H1 (cell line): ENCODE measurements around the gene FGF14. TPM values are rescaled to one million over a fixed set of nuclear protein-coding genes. Genes with fewer than 3 reads are reported as not detected.

Experiments
- CTCF ChIA-PET: fragments of 300-600 bp; sonication (Branson Sonifier 250); formaldehyde crosslinking; loops from one replicate; lab custom pipeline; 2021; ENCODE audit not compliant: partially characterized antibody; lab: Charles Lee
- POLR2A ChIA-PET: fragments of 300-600 bp; sonication (Branson Sonifier 250); formaldehyde crosslinking; loops from one replicate; lab custom pipeline; 2021; ENCODE audit warnings: inconsistent platforms; ENCODE audit not compliant: partially characterized antibody; lab: Charles Lee
- DNase-seq, 2 experiments: peaks; one replicate each; pipeline versions ENCODE4 v3.0.0 to v3.0.0-alpha.2; 2010 to 2022; ENCODE audit warnings: low spot score in 2 of 2, low read depth in 1 of 2, mixed read lengths in 1 of 2
- FAIRE-seq: peaks from 2 replicates; lab custom pipeline; 2011; peaks lifted over from hg19 to GRCh38; lab: Jason Lieb, UNC
- H2AFZ ChIP-seq: 2 replicates; pipeline ENCODE4 v1.8.1; 2012; ENCODE audit warnings: low read length, inconsistent platforms
- H2AK5ac ChIP-seq: 2 replicates; pipeline ENCODE4 v1.6.1; 2013; ENCODE audit warnings: low read depth, low read length
- H2BK120ac ChIP-seq: replicated peaks from 2 replicates; pipeline ENCODE3; 2013; ENCODE audit warnings: low read depth, low read length, inconsistent platforms
- H2BK12ac ChIP-seq: 2 replicates; pipeline ENCODE4 v1.6.1; 2013; ENCODE audit warnings: low read depth, low read length
- H2BK15ac ChIP-seq: 2 replicates; pipeline ENCODE4 v1.6.1; 2013; ENCODE audit warnings: low read length
- H2BK20ac ChIP-seq: 2 replicates; pipeline ENCODE4 v1.6.1; 2013; ENCODE audit warnings: low read length
- H2BK5ac ChIP-seq: 2 replicates; pipeline ENCODE4 v1.6.1; 2013; ENCODE audit warnings: low read depth, low read length
- H3K14ac ChIP-seq: 2 replicates; pipeline ENCODE4 v1.6.1; 2013; ENCODE audit warnings: inconsistent platforms; ENCODE audit not compliant: insufficient read length
- H3K18ac ChIP-seq: 2 replicates; pipeline ENCODE4 v1.6.1; 2013; ENCODE audit warnings: low read length; ENCODE audit errors: extremely low read depth
- H3K23ac ChIP-seq: 2 replicates; pipeline ENCODE4 v1.6.1; 2013; ENCODE audit warnings: inconsistent platforms; ENCODE audit not compliant: insufficient read length
- H3K23me2 ChIP-seq: 2 replicates; pipeline ENCODE4 v1.6.1; 2013; ENCODE audit warnings: low read depth, low read length
- H3K27ac ChIP-seq: 2 replicates; pipeline ENCODE4 v1.6.1; 2011; ENCODE audit warnings: low read depth, low read length, inconsistent platforms
- H3K27me3 ChIP-seq, 4 experiments: replicated peaks in 1 of 4; 1 replicate in 1 of 4; 2 replicates in 3 of 4; pipeline versions ENCODE4 v1.6.1 to v1.8.1; 2011 to 2013; ENCODE audit warnings: low read length in 3 of 4, mild to moderate bottlenecking in 3 of 4, inconsistent platforms in 2 of 4, mixed read lengths in 2 of 4, moderate library complexity in 1 of 4; ENCODE audit not compliant: control insufficient read depth in 3 of 4, insufficient read depth in 3 of 4; ENCODE audit errors: extremely low read depth in 1 of 4
- H3K36me3 ChIP-seq, 4 experiments: 2 replicates each; pipeline versions ENCODE4 v1.6.1 to v1.8.1; 2011 to 2013; ENCODE audit warnings: mild to moderate bottlenecking in 4 of 4, low read length in 3 of 4, moderate library complexity in 2 of 4, control low read depth in 1 of 4, inconsistent platforms in 1 of 4; ENCODE audit not compliant: insufficient read depth in 4 of 4, control insufficient read depth in 2 of 4
- H3K4ac ChIP-seq: replicated peaks from 2 replicates; pipeline ENCODE3; 2013; ENCODE audit warnings: low read length, low read depth, mixed read lengths, inconsistent platforms; ENCODE audit not compliant: insufficient read length
- H3K4me1 ChIP-seq, 4 experiments: replicated peaks in 1 of 4; 1 replicate in 1 of 4; 2 replicates in 3 of 4; pipeline versions ENCODE4 v1.6.1 to v1.8.1; 2011 to 2013; ENCODE audit warnings: low read length in 3 of 4, inconsistent platforms in 2 of 4, mixed read lengths in 1 of 4; ENCODE audit not compliant: insufficient read depth in 4 of 4, control insufficient read depth in 3 of 4
- H3K4me2 ChIP-seq, 2 experiments: 2 replicates each; pipeline versions ENCODE4 v1.6.1 to v1.8.1; 2011 to 2013; ENCODE audit warnings: low read depth in 2 of 2, low read length in 2 of 2, control low read depth in 1 of 2, inconsistent platforms in 1 of 2, mild to moderate bottlenecking in 1 of 2; ENCODE audit not compliant: insufficient read depth in 1 of 2
- H3K4me3 ChIP-seq, 4 experiments: fragments of 200-600, 300-600 bp in 1 of 4; sonication (generic), shearing (Covaris generic), sonication (Bioruptor Twin) in 1 of 4; 2 replicates each; pipeline versions ENCODE4 v1.5.1 to v1.8.1; 2011 to 2016; ENCODE audit warnings: low read length in 4 of 4, low read depth in 3 of 4, control low read depth in 2 of 4, inconsistent platforms in 2 of 4, mild to moderate bottlenecking in 2 of 4, mixed read lengths in 1 of 4, moderate library complexity in 1 of 4; ENCODE audit not compliant: insufficient read depth in 2 of 4; ENCODE audit errors: extremely low read depth in 1 of 4
- H3K56ac ChIP-seq: replicated peaks from 2 replicates; pipeline ENCODE3; 2013; ENCODE audit warnings: low read depth, mild to moderate bottlenecking, mixed read lengths, low read length, inconsistent platforms; ENCODE audit not compliant: insufficient read length
- H3K79me1 ChIP-seq: 2 replicates; pipeline ENCODE4 v1.6.1; 2013; ENCODE audit warnings: low read depth, low read length, control low read depth
- H3K79me2 ChIP-seq, 2 experiments: 2 replicates each; pipeline versions ENCODE4 v1.6.1 to v1.8.1; 2012 to 2013; ENCODE audit warnings: low read length in 2 of 2, mild to moderate bottlenecking in 2 of 2, inconsistent platforms in 1 of 2; ENCODE audit not compliant: insufficient read depth in 2 of 2, control insufficient read depth in 1 of 2
- H3K9ac ChIP-seq, 4 experiments: replicated peaks in 1 of 4; 1 replicate in 1 of 4; 2 replicates in 3 of 4; pipeline versions ENCODE4 v1.6.1 to v1.8.1; 2011 to 2013; ENCODE audit warnings: low read depth in 3 of 4, low read length in 3 of 4, control low read depth in 2 of 4, mild to moderate bottlenecking in 2 of 4, moderate library complexity in 2 of 4, inconsistent platforms in 1 of 4; ENCODE audit errors: extremely low read depth in 1 of 4
- H3K9me3 ChIP-seq, 2 experiments: 2 replicates each; pipeline versions ENCODE4 v1.6.1 to v1.8.1; 2012 to 2013; ENCODE audit warnings: mild to moderate bottlenecking in 2 of 2, moderate library complexity in 2 of 2, control low read depth in 1 of 2, inconsistent platforms in 1 of 2, low read depth in 1 of 2, low read length in 1 of 2, mixed read lengths in 1 of 2; ENCODE audit not compliant: insufficient read depth in 2 of 2
- H4K20me1 ChIP-seq, 2 experiments: replicated peaks in 1 of 2; 2 replicates each; pipeline versions ENCODE3 to v1.8.1; 2011 to 2013; ENCODE audit warnings: inconsistent platforms in 2 of 2, low read length in 2 of 2, mild to moderate bottlenecking in 1 of 2; ENCODE audit not compliant: insufficient read depth in 2 of 2, control insufficient read depth in 1 of 2
- H4K5ac ChIP-seq: 2 replicates; pipeline ENCODE4 v1.6.1; 2013; ENCODE audit warnings: low read length, low read depth, mixed read lengths, inconsistent platforms; ENCODE audit not compliant: insufficient read length
- H4K8ac ChIP-seq: 2 replicates; pipeline ENCODE4 v1.8.0; 2013; ENCODE audit warnings: mild to moderate bottlenecking, moderate library complexity, low read length, inconsistent platforms; ENCODE audit not compliant: insufficient read depth; ENCODE audit errors: extremely low read depth
- H4K91ac ChIP-seq: replicated peaks from 2 replicates; pipeline ENCODE3; 2013; ENCODE audit warnings: low read length, mixed read lengths, inconsistent platforms; ENCODE audit not compliant: insufficient read length
- POLR2A ChIP-seq, 2 experiments: IDR thresholded peaks; 1 replicate in 1 of 2; 2 replicates in 1 of 2; pipeline ENCODE4 v1.6.1; 2011; ENCODE audit warnings: low read depth in 2 of 2, low read length in 2 of 2, mild to moderate bottlenecking in 2 of 2; ENCODE audit errors: control extremely low read depth in 1 of 2
- TEAD4 ChIP-seq: IDR thresholded peaks from 2 replicates; pipeline ENCODE4 v1.6.1; 2012; ENCODE audit warnings: low read depth, low read length, inconsistent platforms, mixed read lengths
- WGBS, 2 experiments: shearing (Covaris generic) in 1 of 2; methylation state at CpG; one replicate each; pipeline versions ENCODE4 v1.1.6 to v1.1.7; 2013 to 2015; ENCODE audit warnings: low lambda C conversion rate in 2 of 2, mixed read lengths in 2 of 2, inconsistent platforms in 1 of 2, low coverage in 1 of 2, missing lambda C conversion rate in 1 of 2; ENCODE audit not compliant: insufficient replicate concordance in 2 of 2, insufficient coverage in 1 of 2, insufficient read length in 1 of 2; ENCODE audit errors: extremely low coverage in 1 of 2, missing lambda C conversion rate in 1 of 2; 5-methylcytosine and 5-hydroxymethylcytosine counted together
- polyA plus RNA-seq, 7 experiments: library from polyadenylated mRNA; depleted of rRNA in 3 of 7; stranded (reverse) in 5 of 7; unstranded in 2 of 7; fragments of >200 nt in 5 of 7; fragments of 200-250 nt in 2 of 7; gene quantifications; 1 replicate in 5 of 7; 2 replicates in 1 of 7; 4 replicates in 1 of 7; pipeline versions ENCODE4 v1.2.1 to v1.2.3, GENCODE V29; 2011 to 2013; ENCODE audit warnings: missing spikeins in 2 of 7, mixed read lengths in 2 of 7
- total RNA-seq: library from RNA; stranded (reverse); fragmentation: NEBNext Ultra II Directional; extraction: Animal tissue kit (Norgen Biotek cat#: 25700); gene quantifications from 2 replicates; pipeline ENCODE4 v1.2.1, GENCODE V29; 2021
- TF ChIP-seq, protein P1 (sequence below): IDR thresholded peaks from 2 replicates; pipeline ENCODE4 v1.6.1; 2012; ENCODE audit warnings: low read length, inconsistent platforms

Gene FGF14
- total and polyA plus RNA-seq, 2 of the 8 experiments (the other 6 are each of a cell fraction or from before 2014, with no cell fraction given) = 0.05 to 0.58 TPM

- no peak overlapping the region for H3K18ac ChIP-seq
- no peak overlapping the region for H4K5ac ChIP-seq
- POLR2A ChIA-PET = interaction anchor here (0.6 kb wide), 1 partner anchor 288 kb away, joined by 4 read pairs; no protein-coding TSS in a partner anchor
- no peaks in the 10 kb centered on the region for H3K79me2 ChIP-seq
- FAIRE-seq = no peak
- H3K56ac ChIP-seq = no peak overlapping the region
- no peak overlapping the region for H3K4me3 ChIP-seq
- no peaks in the 10 kb centered on the region for H4K20me1 ChIP-seq
- TF ChIP-seq POLR2A (IDR thresholded peaks at IDR 0.05; ENCODE audit: control extremely low read depth in 1 of 2, low read depth in 2 of 2, low read length in 2 of 2) = no peak
- TF ChIP-seq, protein P1, sequence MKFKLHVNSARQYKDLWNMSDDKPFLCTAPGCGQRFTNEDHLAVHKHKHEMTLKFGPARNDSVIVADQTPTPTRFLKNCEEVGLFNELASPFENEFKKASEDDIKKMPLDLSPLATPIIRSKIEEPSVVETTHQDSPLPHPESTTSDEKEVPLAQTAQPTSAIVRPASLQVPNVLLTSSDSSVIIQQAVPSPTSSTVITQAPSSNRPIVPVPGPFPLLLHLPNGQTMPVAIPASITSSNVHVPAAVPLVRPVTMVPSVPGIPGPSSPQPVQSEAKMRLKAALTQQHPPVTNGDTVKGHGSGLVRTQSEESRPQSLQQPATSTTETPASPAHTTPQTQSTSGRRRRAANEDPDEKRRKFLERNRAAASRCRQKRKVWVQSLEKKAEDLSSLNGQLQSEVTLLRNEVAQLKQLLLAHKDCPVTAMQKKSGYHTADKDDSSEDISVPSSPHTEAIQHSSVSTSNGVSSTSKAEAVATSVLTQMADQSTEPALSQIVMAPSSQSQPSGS = no peak
- 0 out of 2 replicates have a peak, but pooled peaks have one; percentile 23 for TF ChIP-seq TEAD4
- no peaks in the 10 kb centered on the region; a peak in 1 of 4 replicates for H3K9me3 ChIP-seq
- H3K4ac ChIP-seq = no peak overlapping the region
- no peak overlapping the region for H3K9ac ChIP-seq
- no peak overlapping the region for H2BK20ac ChIP-seq
- no peak for DNase-seq
- H4K8ac ChIP-seq = no peak overlapping the region
- H3K36me3 ChIP-seq = no peaks in the 10 kb centered on the region
- H3K14ac ChIP-seq = no peak overlapping the region
- no peak overlapping the region for H3K4me2 ChIP-seq
- no peak overlapping the region for H2AFZ ChIP-seq
- H3K27ac ChIP-seq = no peak overlapping the region
- H3K27me3 ChIP-seq = no peaks in the 10 kb centered on the region
- H3K23ac ChIP-seq = no peak overlapping the region
- CTCF ChIA-PET = interaction anchor here (0.7 to 3.7 kb wide), 20 partner anchors 10 to 304 kb away, joined by 3 to 26 read pairs (median 4); no protein-coding TSS in a partner anchor
- no peak overlapping the region for H2BK15ac ChIP-seq
- H2BK120ac ChIP-seq = no peak overlapping the region
- no peak overlapping the region for H2BK5ac ChIP-seq
- no peaks in the 10 kb centered on the region for H3K23me2 ChIP-seq
- no peak overlapping the region for H4K91ac ChIP-seq
- WGBS, 2 experiments = 91% methylated on average over 2 of the region's 2 CpGs; no CpG with 5 or more reads in 1 of the 2 experiments
- no peaks in the 10 kb centered on the region for H3K4me1 ChIP-seq
- H2BK12ac ChIP-seq = no peak overlapping the region
- H2AK5ac ChIP-seq = no peak overlapping the region
- no peaks in the 10 kb centered on the region for H3K79me1 ChIP-seq
Measured at GRCh38 chr13:102089177-102089576, 312.7 kb downstream of the FGF14 start.
